GM06990 (cell line): ENCODE data around the gene GPHN.
"Not testable (repeated sequence)": the region's sequence is repeated elsewhere in the genome, so short reads cannot be mapped to it uniquely, and the experiment has no call there.

Experiments used
- DNase-seq: peaks from one replicate; pipeline ENCODE4 v3.0.0-alpha.2; 2011; ENCODE audit not compliant: insufficient read length; ENCODE audit errors: extremely low read depth
- H3K27me3 ChIP-seq: replicated peaks from 2 replicates; pipeline ENCODE4 v1.6.0; 2011; ENCODE audit warnings: low read length; ENCODE audit not compliant: control insufficient read depth, insufficient read depth
- H3K36me3 ChIP-seq: 2 replicates; pipeline ENCODE4 v1.5.1; 2011; ENCODE audit warnings: low read length; ENCODE audit not compliant: control insufficient read depth, insufficient read depth
- H3K4me3 ChIP-seq: replicated peaks from 2 replicates; pipeline ENCODE4 v1.5.1; 2011; ENCODE audit warnings: low read depth, mild to moderate bottlenecking, control low read depth, low read length
- CTCF ChIP-seq: IDR thresholded peaks from 2 replicates; pipeline ENCODE4 v1.5.1; 2011; ENCODE audit warnings: low read length, control low read depth, mild to moderate bottlenecking, inconsistent platforms; ENCODE audit not compliant: insufficient read depth, poor library complexity, severe bottlenecking

Gene GPHN

GRCh38 chr14:67050896-67051295, 542.9 kb downstream of the GPHN start:
- Histone ChIP-seq H3K36me3 (peaks cover 4% of the 10 kb centered on the region; the same call in 1 of the 2 replicates), H3K4me3 (no peak overlapping the region), H3K27me3 (no peaks in the 10 kb centered on the region)
- no peak for TF ChIP-seq CTCF
- DNase-seq: no peak

GRCh38 chr14:67056684-67057083, 548.7 kb downstream of the GPHN start:
- no peaks in the 10 kb centered on the region for H3K36me3 ChIP-seq
- no peak overlapping the region for H3K4me3 ChIP-seq
- no peak for DNase-seq
- TF ChIP-seq CTCF: no peak
- H3K27me3 ChIP-seq: no peaks in the 10 kb centered on the region

GRCh38 chr14:67059596-67059995, 551.6 kb downstream of the GPHN start:
- H3K4me3 ChIP-seq: no peak overlapping the region
- no peaks in the 10 kb centered on the region for H3K27me3 ChIP-seq
- no peak for TF ChIP-seq CTCF
- H3K36me3 ChIP-seq: no peaks in the 10 kb centered on the region
- no peak for DNase-seq

- no peaks in the 10 kb centered on the region for H3K27me3 ChIP-seq
- no peak for TF ChIP-seq CTCF
- H3K36me3 ChIP-seq: no peaks in the 10 kb centered on the region
- no peak for DNase-seq
- no peak overlapping the region for H3K4me3 ChIP-seq
These were observed 552.6 kb downstream of the GPHN start for GRCh38 chr14:67060546-67060945.

GRCh38 chr14:67067070-67067814, 559.3 kb downstream of the GPHN start:
- not testable (repeated sequence) for H3K27me3 ChIP-seq, H3K36me3 ChIP-seq, DNase-seq, H3K4me3 ChIP-seq

- no peak for DNase-seq
- no peak overlapping the region for H3K4me3 ChIP-seq
- H3K27me3 ChIP-seq: no peaks in the 10 kb centered on the region
- no peaks in the 10 kb centered on the region for H3K36me3 ChIP-seq
- TF ChIP-seq CTCF: no peak
These were observed 560.3 kb downstream of the GPHN start for GRCh38 chr14:67068251-67068650.
